SW480 (cell line): ENCODE results near the gene POC1B.
"Not testable (repeated sequence)": the region's sequence is repeated elsewhere in the genome, so short reads cannot be mapped to it uniquely, and the experiment has no call there.

Experiments
- DNase-seq: peaks from one replicate; pipeline ENCODE4 v3.0.0-alpha.2; 2016; ENCODE audit warnings: low spot score

POC1B gene

DNA sequence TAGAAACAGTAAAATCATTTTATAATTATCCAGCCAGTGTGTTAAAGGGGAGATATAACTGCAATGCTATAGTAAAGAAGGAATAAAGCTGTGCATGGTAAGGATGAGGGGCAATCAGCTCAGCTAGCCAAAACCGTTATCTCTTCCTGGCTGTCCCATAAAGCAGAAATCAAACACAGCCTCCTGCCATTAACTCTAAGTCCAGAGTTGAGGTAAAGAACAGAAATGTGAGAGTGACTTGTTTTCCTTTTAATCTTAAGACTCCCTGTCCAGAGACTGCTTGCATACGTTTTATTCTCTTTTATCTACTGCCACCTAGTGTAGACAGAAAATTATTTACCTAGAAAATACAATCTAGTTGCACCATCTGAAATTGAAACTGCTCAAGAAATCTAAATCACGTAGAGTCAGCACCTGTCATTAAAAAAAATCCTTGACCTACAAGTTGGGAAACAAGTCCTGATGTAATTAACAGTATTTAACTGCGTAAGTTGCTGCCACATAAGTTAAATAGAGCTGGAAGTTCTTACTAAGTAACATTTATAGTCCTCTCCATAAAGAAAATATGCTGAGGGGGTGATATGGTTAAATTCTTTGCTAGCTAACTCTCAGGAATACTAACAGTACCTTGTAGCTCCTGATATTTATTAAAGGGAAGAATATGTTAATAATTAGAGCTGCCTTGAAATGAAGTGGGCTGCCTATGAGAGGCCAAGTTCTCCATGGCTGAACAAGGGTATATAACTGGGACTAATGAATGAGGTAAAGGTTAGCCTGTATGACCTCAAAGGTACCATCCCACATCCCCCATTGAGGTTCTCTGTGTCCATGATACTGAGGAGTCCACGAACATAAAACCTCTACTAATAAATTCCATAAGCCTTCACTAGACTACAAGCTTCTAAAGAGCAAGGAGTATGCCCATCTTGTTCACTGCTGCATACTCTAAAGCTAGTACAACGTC is 63.9 kb downstream of the POC1B start:
- peak; percentile 85 for DNase-seq

- no peak for DNase-seq
Observed at GRCh38 chr12:89461190-89461589, 64.7 kb downstream of the POC1B start.

GRCh38 chr12:89459279-89459678 is 66.6 kb downstream of the POC1B start:
- DNase-seq = not testable (repeated sequence)

DNA sequence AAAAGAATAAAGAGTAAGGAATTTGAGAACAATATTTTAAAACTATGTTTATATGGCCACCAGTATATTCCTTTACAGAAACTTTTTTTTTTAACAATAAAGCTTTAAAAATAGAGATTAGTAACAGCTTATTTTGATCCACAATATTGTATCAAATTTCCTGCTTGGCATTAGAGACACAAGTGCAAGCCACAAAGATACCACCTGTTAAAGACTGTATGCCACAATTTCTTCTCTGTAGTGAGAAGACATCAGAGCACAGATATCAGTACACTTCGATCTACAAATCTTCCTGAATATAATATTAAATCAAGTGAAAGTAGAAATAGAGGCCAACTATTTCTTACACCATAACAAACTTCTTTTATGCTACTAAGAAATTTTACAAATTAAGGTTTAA is 69.3 kb downstream of the POC1B start:
- no peak for DNase-seq

DNA sequence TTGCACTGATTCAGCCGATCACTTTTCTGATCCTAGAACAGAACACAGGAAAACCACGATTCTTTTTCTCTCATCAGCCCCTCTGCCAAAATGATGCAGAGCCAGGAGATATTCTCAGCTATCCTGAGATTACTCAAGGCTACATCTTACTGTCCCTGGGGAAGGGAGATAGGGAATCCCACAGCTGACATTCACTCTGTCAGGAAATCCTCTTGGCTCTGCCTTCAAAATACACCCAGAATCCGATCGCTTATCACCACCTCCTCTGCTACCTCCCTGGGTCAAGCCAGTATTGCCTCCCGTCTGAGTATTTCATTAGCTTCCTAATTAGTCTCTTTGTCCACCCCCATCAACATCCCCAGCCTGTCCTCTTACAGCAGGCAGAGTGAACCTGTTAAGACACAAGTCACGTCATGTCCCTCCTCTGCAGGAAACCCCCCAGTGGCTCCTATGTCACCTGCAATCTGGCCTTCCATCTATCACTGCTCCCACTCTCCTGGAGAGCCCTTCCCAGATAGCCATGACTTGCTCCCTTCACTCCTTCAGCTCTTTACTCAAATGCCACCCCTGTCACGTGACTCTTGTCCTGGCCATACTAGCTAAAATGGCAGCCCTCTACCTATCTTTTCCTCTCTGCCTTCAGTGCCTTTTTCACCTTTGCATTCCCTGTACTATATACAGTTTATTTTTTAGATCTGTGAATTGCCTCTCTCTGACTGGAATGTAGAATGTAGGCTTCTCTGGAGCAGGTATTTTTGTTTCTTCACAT is 71.6 kb downstream of the POC1B start:
- DNase-seq = no peak

DNA sequence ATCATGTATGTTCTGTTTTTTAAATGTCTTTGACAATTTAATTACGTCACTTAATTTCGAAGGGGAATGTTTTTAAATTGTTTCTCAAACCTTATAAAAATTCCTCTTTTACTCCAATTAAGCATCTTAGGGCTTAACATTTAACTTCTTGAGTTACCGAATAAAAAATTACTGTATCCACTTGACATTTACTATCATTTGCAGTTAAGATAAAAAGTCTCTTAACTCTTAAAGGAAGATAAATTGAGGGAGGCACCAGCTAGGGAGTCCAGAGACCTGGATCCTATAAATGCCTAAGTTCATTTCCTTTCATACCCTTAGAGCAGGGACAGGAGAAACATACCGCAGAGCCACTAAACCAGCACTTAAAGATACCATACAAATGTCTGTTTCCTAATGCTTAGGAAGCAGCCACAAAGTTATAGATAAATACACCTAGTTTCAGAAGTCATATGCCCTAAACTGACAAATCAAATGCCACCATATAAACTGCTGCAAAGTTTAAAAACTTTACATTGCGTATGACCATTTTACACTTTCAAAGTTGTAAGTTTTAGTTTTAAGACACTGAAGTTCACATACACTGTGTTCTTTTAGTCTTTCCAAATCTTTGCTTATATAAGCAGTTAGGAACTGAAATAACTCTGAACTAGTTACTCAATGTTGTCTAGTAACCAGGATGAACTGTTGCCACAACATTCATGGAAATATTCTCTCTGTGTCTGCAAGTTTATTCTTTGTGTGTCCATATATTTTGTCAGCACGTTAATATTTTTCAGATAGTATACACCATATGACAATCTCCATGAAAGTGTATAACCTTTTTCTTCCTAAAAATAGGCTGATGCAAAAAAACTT is 72.5 kb downstream of the POC1B start:
- DNase-seq = no peak

- no peak for DNase-seq
Observed at GRCh38 chr12:89451841-89452251, 74.0 kb downstream of the POC1B start.

GRCh38 chr12:89450907-89451306 is 74.9 kb downstream of the POC1B start:
- DNase-seq = no peak

- no peak for DNase-seq
Observed at GRCh38 chr12:89448951-89449371, 76.9 kb downstream of the POC1B start.

DNA sequence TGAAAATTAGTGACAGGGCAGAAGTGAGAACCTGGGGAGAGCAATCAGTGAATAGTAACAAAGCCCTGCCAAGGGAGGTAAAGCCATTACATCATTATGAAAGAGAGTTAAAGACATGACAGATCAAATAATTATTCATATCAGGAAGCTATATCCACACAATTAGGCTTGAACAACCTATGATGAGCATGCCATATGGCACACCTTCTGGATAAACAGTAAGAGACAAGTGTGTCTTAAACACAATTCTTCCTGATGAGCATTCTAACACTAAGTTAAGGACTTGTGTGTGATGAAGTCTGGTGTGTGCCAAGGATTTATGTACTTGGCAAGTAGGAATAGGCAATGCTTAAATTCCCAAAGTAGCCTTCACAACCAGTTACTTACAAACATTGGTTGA is 77.3 kb downstream of the POC1B start:
- DNase-seq = no peak

GRCh38 chr12:89439941-89440340 is 85.9 kb downstream of the POC1B start:
- no peak for DNase-seq

DNA sequence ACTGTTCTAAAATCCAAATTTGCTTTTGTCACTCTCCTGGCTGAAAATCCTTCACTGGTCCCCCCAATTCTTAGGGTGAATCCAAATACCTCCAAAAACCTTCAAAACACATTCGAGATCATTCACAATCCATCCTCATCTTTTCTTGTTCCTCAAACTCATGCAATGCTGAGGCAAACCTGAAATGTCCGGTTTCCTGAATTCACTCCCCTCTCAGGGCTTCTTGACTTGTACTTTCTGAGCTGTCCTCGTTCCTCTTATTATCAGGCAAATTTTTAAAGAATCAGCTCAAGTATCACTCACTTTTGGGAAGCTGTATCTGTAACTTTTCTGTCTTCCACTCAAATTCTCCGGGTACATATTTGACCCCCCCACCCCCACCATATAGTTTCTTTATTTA is 88.6 kb downstream of the POC1B start:
- DNase-seq = no peak

- DNase-seq = no peak
Observed at GRCh38 chr12:89436062-89436461, 89.8 kb downstream of the POC1B start.

GRCh38 chr12:89433634-89434033 is 92.2 kb downstream of the POC1B start:
- DNase-seq = no peak

DNA sequence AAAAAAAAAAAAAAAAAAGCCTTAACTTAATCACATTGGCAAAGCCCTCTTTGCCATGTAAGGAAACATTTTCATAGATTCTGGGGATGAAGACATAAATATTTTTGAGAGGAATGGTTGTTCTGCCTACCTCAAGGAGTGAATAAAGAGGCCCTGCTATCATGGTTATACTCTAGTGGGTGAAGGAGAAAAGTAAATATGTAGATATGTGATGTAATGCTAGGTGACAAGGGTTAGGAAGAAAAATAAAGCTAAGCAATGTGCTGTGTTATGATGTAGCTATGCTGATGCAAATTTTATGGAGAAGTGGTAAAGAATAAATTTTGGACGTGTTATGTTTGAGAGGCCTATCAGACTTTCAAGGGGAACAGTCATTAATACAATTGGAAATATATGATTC is 93.5 kb downstream of the POC1B start:
- DNase-seq = no peak

GRCh38 chr12:89429528-89429927 is 96.3 kb downstream of the POC1B start:
- no peak for DNase-seq

DNA sequence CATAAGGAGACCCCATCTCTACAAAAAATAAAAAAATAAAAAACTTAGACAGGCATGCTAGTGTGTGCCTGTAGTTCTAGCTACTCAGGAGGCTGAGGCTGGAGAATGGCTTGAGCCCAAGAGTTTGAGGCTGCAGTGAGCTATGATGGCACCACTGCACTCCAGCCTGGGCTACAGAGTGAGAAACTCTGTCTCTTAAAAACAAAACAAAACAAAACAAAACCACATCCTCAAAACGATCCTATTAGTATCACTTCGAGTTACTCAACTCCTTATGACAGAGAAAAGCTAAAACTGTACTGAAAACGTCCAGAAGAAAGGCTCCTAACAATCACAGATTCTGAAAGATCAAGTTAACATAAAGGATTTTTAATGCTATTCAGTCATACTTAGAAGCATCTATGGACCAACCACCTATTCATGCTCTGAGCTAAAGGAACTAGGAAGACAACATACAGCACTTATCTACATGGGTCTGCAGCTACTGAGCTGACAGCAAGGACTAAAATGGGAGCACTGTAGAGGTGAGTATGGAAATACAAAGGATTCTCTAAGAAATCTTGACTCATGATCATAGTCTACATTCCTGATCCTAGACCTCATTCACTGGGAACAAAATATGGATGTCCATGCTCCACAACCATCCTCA is 98.2 kb downstream of the POC1B start:
- DNase-seq = no peak

DNA sequence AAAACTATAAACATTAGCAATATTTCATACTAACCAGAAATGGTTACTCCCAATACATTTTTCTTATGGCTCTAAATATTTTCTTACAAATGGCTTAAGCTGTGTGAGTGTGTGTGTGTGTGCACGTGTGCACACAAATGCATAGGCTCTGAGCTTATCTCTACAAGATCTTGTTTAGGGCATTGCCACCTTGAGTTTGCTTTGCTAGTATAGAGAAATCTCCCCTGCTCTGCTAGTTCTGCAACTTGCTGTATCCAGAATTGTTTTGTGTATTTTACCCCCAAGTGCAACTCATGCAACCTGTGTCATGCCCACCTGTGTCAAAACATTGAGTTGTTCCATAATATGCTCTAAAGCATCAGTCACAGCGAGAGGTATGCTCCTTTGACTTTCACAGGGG is 101.0 kb downstream of the POC1B start:
- no peak for DNase-seq

GRCh38 chr12:89424389-89424788 is 101.5 kb downstream of the POC1B start:
- no peak for DNase-seq

GRCh38 chr12:89421092-89421835 is 104.6 kb downstream of the POC1B start:
- DNase-seq = no peak
